HG02623 (cell line): ENCODE results near the gene PTPRM.

Experiments
- ATAC-seq: cut with Tn5 transposase; IDR thresholded peaks from one replicate; pipeline ENCODE4 v1.9.1; 2021; ENCODE audit warnings: moderate library complexity; ENCODE audit not compliant: unreplicated experiment

The PTPRM gene

GRCh38 chr18:7598167-7599047 is 31.3 kb downstream of the PTPRM start:
- ATAC-seq: no peak

GRCh38 chr18:7600036-7600435 is 32.9 kb downstream of the PTPRM start:
- ATAC-seq: no peak

DNA sequence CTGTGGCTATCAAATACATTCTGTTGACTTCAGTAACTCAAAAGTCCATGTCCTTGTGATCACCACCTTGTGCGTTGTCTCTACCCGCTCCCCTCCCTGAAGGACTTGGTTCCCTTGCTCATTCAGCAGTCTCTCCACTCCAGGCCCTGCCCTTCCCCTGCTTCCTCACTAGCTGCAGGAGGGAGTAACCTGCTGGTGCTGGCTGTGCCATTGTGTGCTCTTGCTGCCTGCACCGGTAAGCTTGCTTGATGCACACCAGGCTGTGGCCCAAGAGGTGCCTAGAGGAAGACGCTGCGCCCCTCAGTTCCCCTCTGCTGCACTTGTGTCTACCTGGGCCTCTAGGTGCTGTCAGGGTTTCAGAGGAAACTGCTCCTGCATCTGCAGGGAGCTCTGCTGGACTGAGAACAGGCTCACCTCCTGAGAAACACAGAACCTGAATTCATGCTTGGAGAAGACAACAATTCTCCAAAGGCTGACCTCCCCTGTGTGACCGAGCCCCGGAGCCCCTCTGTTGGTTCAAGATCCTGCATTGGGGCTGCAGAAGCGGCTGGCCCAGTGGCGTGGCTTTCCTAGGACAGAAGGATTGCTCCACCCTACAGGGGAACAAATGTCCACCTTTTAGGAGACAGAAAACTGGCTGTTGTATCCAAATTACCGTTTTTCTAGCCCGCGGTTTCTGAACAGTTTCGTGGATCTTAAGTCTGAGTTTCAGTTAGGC is 33.6 kb downstream of the PTPRM start:
- no peak for ATAC-seq

DNA sequence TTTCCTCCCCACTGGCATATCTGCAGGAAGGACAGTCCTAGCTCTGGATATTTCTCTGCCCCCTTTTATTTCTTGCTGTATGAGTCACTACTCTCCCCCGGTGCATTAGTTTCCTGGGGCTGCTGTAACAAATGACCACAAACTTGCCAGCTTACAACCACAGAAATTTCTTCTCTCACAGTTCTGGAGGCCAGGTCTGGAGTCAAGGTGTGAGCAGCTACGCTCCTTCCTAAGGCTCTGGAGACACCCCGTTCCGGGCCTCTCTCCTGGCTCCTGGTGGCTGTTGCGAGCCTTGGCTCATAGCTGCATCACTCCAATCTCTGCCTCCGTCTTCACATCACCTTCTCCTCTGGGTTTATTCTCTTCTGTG is 34.1 kb downstream of the PTPRM start:
- ATAC-seq: no peak

DNA sequence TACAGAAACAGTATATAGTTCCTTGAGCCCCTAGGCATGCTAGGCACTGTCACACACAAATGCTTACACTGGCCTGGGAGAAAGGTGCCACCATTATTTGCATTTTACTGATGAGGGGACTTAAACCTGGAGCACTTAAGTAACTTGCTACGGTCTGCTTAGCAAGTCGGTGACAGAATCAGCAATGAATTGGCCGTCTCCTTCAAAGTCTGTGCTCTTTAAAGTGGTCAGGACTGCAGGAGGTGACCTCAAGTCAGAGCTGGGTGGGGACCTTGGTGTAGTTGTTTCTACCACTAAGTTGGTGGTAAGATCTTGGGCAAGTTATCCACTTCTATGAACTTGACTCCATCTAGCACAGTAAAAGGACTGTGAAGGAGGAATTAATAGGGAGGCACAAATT is 34.8 kb downstream of the PTPRM start:
- no peak for ATAC-seq

- ATAC-seq: no peak
Measured at GRCh38 chr18:7603259-7604000, 36.3 kb downstream of the PTPRM start.

GRCh38 chr18:7604361-7604760 is 37.2 kb downstream of the PTPRM start:
- ATAC-seq: no peak

GRCh38 chr18:7605705-7606104 is 38.6 kb downstream of the PTPRM start:
- ATAC-seq: no peak

DNA sequence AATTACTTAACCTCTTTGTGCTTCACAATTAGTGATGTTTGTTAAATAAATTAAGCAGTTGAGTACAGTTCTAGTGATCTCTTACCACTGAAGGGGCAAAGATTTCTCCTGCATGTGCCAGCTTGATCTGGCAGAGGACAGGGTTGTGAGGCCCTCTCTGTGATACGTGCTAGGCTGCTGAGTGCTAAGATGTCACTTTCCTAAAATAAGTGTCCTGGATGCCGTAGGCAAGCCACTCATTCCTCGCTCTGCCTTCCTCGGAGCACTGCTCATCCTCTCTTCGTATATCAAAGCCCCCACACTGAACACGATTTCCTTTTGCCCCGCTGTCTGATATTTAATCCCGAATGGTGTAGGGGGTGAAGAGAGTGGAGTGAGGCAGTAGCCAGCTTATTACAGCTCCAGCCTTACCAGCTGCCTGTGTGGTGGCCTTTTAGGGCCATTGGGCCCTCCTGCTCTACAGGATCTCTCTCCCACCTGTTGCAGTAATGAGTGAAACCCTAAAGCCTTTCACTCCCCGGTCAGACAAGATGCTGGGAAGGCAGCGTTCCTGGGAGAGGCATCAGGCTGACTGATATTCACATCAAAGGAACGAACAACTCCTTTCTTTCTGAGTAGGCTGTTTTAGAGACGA is 40.5 kb downstream of the PTPRM start:
- no peak for ATAC-seq

- no peak for ATAC-seq
Measured at GRCh38 chr18:7608174-7608550, 41.0 kb downstream of the PTPRM start.

- ATAC-seq: no peak
Measured at GRCh38 chr18:7608781-7609201, 41.7 kb downstream of the PTPRM start.

DNA sequence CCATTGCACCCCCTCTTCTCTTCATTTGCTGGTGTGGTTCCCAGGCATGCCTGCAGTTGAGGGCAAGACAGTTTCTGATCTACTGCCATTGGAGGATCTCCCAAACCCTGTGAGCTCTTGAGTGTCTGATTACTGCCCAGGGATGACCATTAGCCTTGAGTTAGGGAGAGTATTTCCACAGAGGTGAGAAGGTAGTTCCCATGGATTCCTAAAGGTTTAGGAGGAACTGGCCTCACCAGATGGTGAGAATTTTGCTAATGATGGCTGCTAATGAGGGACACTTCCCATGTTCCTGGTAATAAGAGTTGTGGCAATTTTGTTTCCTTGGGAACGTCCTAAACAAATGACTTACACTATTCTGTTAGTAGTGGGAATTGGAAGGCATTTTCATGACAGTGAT is 42.5 kb downstream of the PTPRM start:
- ATAC-seq: no peak

- no peak for ATAC-seq
Measured at GRCh38 chr18:7614042-7614441, 46.9 kb downstream of the PTPRM start.

DNA sequence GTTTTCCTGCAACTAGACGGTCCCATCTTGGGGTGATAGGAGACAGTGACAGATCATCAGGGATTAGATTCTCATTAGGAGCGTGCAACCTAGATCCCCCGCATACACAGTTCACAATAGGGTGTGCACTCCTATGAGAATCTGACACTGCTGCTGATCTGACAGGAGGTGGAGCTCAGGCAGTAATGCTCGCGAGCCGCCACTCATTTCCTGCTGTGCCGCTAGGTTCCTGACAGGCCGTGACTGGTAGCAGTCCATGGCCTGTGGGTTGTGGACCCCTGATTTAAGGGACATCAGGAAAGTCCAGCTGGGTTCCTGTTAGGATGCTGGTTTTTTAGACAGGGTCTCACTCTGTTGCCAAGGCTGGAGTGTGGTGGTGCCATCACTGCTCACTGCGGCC is 48.7 kb downstream of the PTPRM start:
- ATAC-seq: no peak

- ATAC-seq: no peak
Measured at GRCh38 chr18:7616661-7617060, 49.5 kb downstream of the PTPRM start.

DNA sequence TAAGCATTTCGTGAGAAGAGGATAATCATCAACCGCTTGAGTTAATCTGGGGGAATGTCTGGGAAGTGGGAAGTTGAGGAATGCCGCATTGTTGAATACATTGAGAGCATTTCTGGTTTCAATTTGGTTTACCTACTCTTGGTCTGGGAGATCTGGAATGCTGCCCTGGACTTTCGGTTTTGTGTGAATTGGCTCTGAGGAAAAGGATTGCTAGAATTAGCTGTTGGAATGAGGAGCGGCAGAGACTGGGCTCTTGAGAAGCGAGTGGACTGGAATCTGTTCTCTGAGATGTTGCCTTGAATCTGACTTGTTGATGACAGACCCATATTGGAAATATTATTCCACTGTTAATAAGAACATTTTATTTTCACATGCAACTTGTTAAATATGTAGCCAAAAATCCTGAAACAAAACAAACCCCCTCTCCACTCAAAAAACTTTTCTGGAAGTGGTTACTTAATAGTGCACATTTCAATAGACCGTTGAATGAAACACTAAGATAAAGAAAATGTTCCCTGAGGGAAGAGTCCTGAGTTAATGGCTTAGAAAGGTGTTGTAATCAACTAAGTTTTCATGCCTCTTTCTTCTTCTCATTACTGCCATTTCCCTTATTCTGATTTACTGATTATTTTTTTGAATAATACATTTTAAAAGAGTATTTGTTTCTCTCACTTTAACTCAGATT is 50.8 kb downstream of the PTPRM start:
- ATAC-seq: no peak

DNA sequence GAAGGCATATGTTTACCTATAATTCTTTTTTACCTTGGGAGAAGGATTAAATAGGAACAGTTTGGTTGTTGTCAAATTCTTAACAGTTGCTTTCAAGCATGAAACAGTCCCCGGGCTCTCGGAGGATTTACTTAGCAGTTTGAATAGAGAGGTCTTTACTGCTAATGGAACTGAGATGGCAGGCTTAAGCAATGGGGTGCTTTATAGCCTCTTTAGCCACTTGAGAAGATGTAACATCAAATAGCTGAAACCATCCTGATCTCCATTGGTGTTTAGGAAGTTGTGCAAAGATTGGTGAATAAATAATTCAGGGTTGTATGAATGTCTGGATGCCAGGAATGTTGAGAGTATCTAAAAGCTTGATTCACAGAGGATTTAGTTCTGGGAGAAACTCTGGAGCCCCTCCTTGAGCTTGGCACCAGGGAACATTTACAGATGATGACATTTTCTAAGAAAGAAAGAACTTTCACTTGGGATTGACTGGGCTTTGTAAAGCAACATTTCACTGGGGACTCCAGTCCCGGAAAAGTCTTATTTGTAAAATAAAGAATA is 51.9 kb downstream of the PTPRM start:
- no peak for ATAC-seq

- no peak for ATAC-seq
Measured at GRCh38 chr18:7619676-7620075, 52.6 kb downstream of the PTPRM start.

DNA sequence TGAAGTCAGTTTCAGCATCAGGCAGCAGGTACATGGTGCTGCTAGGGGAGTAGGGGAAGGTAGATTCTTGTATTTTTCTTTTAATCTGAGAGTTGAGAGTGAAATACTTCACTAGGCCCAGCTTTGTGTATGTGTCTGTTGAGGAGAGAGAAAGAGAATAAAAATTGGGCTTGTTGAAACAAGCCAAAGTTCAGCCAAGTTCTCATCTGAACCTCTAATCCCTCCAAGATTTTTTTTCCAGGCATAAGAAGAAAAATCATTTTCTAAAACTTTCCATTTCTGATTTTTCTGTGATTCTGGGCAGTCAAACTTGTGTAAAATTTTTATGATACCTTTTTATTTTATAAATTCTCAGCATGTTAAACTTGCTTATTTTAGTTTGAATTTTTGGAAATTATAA is 55.6 kb downstream of the PTPRM start:
- no peak for ATAC-seq

DNA sequence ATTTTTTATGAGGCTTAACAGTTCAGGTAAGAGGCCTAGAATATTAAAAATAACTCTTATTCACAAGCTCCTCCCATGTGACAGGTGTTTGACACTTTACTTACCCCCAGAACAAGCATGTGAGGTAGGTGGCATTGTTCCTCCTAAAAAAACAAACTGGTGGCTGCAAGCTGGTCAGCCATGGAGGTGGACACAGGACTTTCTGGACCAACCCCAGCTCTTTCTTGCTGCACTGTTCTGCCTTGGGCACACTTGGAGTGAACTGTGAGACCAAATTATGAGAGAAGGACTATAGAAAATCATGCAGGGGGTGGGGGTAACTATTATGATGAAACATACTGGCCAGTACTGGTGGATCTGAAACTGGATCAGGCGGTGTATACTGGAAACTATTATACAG is 56.6 kb downstream of the PTPRM start:
- no peak for ATAC-seq
